ENCODE data around the gene PHC2. TPM values are rescaled to one million over a fixed set of nuclear protein-coding genes. Genes with fewer than 3 reads are reported as not detected.

Gene PHC2
- total and polyA plus RNA-seq, 2 of the 13 experiments (the other 11 are each of a cell fraction or from before 2014, with no cell fraction given): 52.5 to 84.9 TPM

- TF ChIP-seq TRAFD1 (CRISPR knock-in tag; IDR thresholded peaks at IDR 0.05; ENCODE audit: borderline replicate concordance) (no peak), MLLT10 (CRISPR knock-in tag; IDR thresholded peaks at IDR 0.05) (no peak), GLMP (CRISPR knock-in tag; IDR thresholded peaks at IDR 0.05; ENCODE audit: borderline replicate concordance) (no peak), KLF12 (CRISPR knock-in tag; IDR thresholded peaks at IDR 0.05; ENCODE audit: borderline replicate concordance) (0 out of 2 replicates have a peak, but pooled peaks have one; percentile 41), ZFYVE20 (CRISPR knock-in tag; IDR thresholded peaks at IDR 0.05; ENCODE audit: borderline replicate concordance, low read depth) (no peak), SP140L (CRISPR knock-in tag; IDR thresholded peaks at IDR 0.05; ENCODE audit: borderline replicate concordance) (no peak), KAT8 (CRISPR knock-in tag; IDR thresholded peaks at IDR 0.05) (peak; percentile 81), REST (IDR thresholded peaks at IDR 0.05; ENCODE audit: borderline replicate concordance in 1 of 2, low read depth in 1 of 2, low read length in 2 of 2) (peak in 1 of 2 experiments; percentile 63; a peak in 2 of 4 replicates), ZNF619 (CRISPR knock-in tag; IDR thresholded peaks at IDR 0.05) (peak; percentile 52; the same call in 1 of the 2 replicates), ZFP37 (CRISPR knock-in tag; IDR thresholded peaks at IDR 0.05; ENCODE audit: borderline replicate concordance) (peak; percentile 89; the same call in 1 of the 2 replicates), ZNF333 (CRISPR knock-in tag; IDR thresholded peaks at IDR 0.05; ENCODE audit: borderline replicate concordance) (peak; percentile 84; the same call in 1 of the 2 replicates), GRHL1 (CRISPR knock-in tag; conservative IDR thresholded peaks at IDR 0.05) (no peak), ZFP36L1 (CRISPR knock-in tag; IDR thresholded peaks at IDR 0.05) (no peak), MEIS1 (CRISPR knock-in tag; IDR thresholded peaks at IDR 0.05; ENCODE audit: borderline replicate concordance) (peak; percentile 87; the same call in 1 of the 2 replicates), ZNF558 (CRISPR knock-in tag; IDR thresholded peaks at IDR 0.05; ENCODE audit: borderline replicate concordance) (no peak)
- TF ChIP-seq, protein P1, sequence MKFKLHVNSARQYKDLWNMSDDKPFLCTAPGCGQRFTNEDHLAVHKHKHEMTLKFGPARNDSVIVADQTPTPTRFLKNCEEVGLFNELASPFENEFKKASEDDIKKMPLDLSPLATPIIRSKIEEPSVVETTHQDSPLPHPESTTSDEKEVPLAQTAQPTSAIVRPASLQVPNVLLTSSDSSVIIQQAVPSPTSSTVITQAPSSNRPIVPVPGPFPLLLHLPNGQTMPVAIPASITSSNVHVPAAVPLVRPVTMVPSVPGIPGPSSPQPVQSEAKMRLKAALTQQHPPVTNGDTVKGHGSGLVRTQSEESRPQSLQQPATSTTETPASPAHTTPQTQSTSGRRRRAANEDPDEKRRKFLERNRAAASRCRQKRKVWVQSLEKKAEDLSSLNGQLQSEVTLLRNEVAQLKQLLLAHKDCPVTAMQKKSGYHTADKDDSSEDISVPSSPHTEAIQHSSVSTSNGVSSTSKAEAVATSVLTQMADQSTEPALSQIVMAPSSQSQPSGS (CRISPR knock-in tag; IDR thresholded peaks at IDR 0.05): peak; percentile 84
- TF ChIP-seq, protein P2, sequence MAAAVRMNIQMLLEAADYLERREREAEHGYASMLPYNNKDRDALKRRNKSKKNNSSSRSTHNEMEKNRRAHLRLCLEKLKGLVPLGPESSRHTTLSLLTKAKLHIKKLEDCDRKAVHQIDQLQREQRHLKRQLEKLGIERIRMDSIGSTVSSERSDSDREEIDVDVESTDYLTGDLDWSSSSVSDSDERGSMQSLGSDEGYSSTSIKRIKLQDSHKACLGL (CRISPR knock-in tag; IDR thresholded peaks at IDR 0.05): peak; percentile 64; the same call in 1 of the 2 replicates
Measured at GRCh38 chr1:33342041-33342723, 88.7 kb downstream of the PHC2 start (continued).

Measured in HepG2 (cell line).